ENCODE results near the gene PTCD2.

The PTCD2 gene

GRCh38 chr5:72410688-72411295 lies 90.6 kb downstream of the PTCD2 start:
- TF ChIP-seq SIN3A (IDR thresholded peaks at IDR 0.05; ENCODE audit: borderline replicate concordance, insufficient read depth, low read length) (no peak), TAF1 (IDR thresholded peaks at IDR 0.05; ENCODE audit: borderline replicate concordance, insufficient read depth, low read length) (no peak), POLR2AphosphoS5 (IDR thresholded peaks at IDR 0.05; ENCODE audit: low read depth, low read length) (no peak), REST (IDR thresholded peaks at IDR 0.05; ENCODE audit: insufficient read depth in 1 of 2, low read depth in 2 of 2, low read length in 2 of 2) (no peak), FOXP2 (optimal IDR thresholded peaks at IDR 0.05; ENCODE audit: borderline replicate concordance, extremely low read depth, extremely low read length, insufficient read depth) (no peak)

GRCh38 chr5:72412283-72413055 lies 92.3 kb downstream of the PTCD2 start:
- no peak for TF ChIP-seq SIN3A (IDR thresholded peaks at IDR 0.05; ENCODE audit: borderline replicate concordance, insufficient read depth, low read length)
- no peak for TF ChIP-seq TAF1 (IDR thresholded peaks at IDR 0.05; ENCODE audit: borderline replicate concordance, insufficient read depth, low read length)
- no peak for TF ChIP-seq POLR2AphosphoS5 (IDR thresholded peaks at IDR 0.05; ENCODE audit: low read depth, low read length)
- no peak for TF ChIP-seq REST (IDR thresholded peaks at IDR 0.05; ENCODE audit: insufficient read depth in 1 of 2, low read depth in 2 of 2, low read length in 2 of 2)
- TF ChIP-seq FOXP2 (optimal IDR thresholded peaks at IDR 0.05; ENCODE audit: borderline replicate concordance, extremely low read depth, extremely low read length, insufficient read depth): no peak

DNA sequence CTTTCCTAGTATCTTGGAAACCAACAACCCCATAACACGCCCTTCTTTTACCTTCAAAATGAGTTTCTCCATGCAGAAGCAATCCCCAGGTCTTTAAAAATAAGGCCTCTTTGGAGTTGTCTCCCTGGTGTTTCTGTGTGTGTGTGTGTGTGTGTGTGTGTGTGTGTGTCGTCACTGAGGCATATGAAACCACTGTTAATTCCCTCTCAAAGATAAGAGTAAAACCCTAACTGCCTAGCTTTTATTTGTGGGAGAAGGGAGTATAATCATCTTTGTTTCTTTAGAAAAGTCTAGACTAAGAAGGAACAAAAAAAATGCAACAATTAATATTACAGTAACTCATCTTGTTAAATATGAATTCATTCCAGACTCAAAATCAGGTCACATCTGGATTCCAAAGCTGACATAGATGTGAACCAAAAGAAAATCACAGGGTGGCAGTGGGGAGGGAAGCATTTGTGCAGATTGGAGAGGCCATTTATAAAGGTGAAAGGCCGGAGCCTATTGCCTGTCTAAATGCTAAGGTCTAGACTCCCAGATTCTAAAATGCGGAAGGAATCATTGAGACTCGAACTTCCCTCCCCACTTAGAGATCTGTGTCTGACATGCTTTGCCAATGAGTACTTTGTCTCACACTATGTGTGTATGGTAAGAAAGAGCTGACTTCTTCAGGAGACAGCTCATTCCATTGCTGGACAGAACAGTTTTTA lies 95.6 kb downstream of the PTCD2 start:
- no peak for TF ChIP-seq POLR2AphosphoS5 (IDR thresholded peaks at IDR 0.05; ENCODE audit: low read depth, low read length)
- no peak for TF ChIP-seq REST (IDR thresholded peaks at IDR 0.05; ENCODE audit: insufficient read depth in 1 of 2, low read depth in 2 of 2, low read length in 2 of 2)
- no peak for TF ChIP-seq FOXP2 (optimal IDR thresholded peaks at IDR 0.05; ENCODE audit: borderline replicate concordance, extremely low read depth, extremely low read length, insufficient read depth)
- TF ChIP-seq TAF1 (IDR thresholded peaks at IDR 0.05; ENCODE audit: borderline replicate concordance, insufficient read depth, low read length): no peak
- no peak for TF ChIP-seq SIN3A (IDR thresholded peaks at IDR 0.05; ENCODE audit: borderline replicate concordance, insufficient read depth, low read length)

DNA sequence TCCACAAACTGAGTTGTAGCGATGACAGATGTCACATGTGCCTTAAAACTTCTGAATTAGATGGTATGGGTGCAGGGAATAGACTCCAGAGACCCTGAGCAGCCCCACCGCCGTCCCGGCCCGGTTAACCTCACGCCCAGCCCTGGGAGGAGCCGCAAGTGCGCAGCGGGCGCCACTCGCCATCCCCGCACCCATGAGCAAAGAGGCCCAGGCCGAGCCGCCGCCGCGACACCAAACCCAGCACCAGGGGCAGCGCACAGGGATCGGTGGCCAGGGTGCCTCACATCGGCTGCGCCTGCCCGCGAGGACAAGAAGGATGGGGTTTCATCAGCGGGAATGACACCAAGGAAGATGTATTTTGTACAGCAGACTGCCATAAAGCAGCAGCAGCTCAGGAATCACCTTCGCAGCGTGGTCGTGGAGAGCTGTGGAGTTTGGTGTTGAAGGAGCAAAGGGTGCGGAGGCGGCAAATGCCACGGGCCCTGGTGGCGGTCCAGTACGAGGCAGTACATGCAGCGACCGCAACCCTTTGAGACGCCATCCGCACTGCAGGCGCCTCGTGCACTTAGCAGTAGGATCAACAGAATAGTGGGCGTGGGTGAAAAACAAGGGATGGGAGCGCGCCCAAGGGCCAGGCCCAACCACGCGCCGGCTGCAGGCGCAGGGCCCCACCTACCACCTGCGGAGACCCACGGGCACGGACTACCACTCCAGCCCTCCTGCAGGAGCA lies 97.3 kb downstream of the PTCD2 start:
- TF ChIP-seq POLR2AphosphoS5 (IDR thresholded peaks at IDR 0.05; ENCODE audit: low read depth, low read length): no peak
